AG10803 (cell line): Measurements from ENCODE around the gene SEC61A1.

Experiments used
- DNase-seq: peaks from one replicate; pipeline ENCODE4 v3.0.0; 2010; ENCODE audit warnings: low read depth
- H3K4me3 ChIP-seq: 2 replicates; pipeline ENCODE4 v1.5.1; 2011; ENCODE audit warnings: mild to moderate bottlenecking, low read length, control low read depth
- TF ChIP-seq, protein P1 (sequence below): conservative IDR thresholded peaks from 2 replicates; pipeline ENCODE4 v1.5.1; 2011; ENCODE audit warnings: mild to moderate bottlenecking, low read length, control low read depth, inconsistent platforms

SEC61A1 gene

DNA sequence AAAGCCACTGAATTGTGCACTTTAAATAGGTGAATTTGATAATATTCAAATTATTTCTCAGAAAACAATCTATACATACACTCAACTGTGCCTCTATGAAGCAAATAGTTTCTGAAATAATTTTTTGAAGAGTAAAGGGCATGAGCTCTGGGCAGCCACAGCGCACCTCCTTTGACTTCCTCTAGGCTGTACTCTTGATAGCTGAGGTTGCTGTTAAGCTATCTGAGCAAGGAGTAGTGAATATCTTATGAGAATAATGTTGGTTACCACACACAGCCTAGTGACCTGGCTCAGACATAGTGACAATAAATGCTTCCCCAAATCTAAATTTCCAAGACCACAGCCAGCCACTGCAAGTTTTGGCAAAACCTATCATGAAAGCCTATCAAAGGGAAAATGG is 11.6 kb upstream of the SEC61A1 start:
- TF ChIP-seq, protein P1, sequence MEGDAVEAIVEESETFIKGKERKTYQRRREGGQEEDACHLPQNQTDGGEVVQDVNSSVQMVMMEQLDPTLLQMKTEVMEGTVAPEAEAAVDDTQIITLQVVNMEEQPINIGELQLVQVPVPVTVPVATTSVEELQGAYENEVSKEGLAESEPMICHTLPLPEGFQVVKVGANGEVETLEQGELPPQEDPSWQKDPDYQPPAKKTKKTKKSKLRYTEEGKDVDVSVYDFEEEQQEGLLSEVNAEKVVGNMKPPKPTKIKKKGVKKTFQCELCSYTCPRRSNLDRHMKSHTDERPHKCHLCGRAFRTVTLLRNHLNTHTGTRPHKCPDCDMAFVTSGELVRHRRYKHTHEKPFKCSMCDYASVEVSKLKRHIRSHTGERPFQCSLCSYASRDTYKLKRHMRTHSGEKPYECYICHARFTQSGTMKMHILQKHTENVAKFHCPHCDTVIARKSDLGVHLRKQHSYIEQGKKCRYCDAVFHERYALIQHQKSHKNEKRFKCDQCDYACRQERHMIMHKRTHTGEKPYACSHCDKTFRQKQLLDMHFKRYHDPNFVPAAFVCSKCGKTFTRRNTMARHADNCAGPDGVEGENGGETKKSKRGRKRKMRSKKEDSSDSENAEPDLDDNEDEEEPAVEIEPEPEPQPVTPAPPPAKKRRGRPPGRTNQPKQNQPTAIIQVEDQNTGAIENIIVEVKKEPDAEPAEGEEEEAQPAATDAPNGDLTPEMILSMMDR = no peak
- no peak overlapping the region for H3K4me3 ChIP-seq
- no peak for DNase-seq

DNA sequence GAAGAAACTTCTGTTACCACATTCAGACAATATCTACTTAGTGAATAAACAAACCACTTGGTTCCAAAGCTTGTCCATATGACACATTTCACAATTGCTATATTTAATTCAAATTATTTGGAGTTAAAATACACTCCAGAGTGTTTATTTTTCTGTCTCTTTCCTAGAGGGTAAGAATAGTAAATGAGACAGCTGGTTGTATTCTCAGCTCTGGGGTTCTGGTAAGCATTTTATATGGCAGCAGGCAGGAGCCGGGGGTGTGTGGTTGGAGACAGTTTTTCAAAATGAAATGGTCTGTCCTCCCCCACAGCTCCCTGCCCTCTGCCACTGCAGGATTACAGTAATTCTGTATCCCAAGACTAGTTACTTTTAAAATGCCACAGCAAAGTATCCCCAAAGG is 10.9 kb upstream of the SEC61A1 start:
- no peak for DNase-seq
- H3K4me3 ChIP-seq = no peak overlapping the region
- TF ChIP-seq, protein P1 = no peak

DNA sequence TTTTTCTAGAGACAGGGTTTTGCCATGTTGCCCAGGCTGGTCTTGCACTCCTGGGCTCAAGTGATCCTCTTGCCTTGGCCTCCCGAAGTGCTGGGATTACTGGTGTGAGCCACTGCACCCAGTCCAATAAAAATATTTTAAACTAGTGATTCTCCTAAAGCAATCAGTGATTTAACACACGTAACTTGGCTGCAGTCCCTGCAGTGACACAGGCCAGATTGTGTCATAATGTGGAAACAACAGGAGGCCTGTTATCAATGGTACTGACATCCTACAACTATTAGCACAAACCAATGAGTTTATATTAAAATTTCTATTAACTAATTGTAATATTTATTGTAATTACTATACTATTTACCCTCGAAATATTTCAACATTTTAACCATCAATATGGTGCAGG is 1.6 kb upstream of the SEC61A1 start:
- no peak overlapping the region for H3K4me3 ChIP-seq
- TF ChIP-seq, protein P1 = no peak
- DNase-seq = peak; percentile 30

DNA sequence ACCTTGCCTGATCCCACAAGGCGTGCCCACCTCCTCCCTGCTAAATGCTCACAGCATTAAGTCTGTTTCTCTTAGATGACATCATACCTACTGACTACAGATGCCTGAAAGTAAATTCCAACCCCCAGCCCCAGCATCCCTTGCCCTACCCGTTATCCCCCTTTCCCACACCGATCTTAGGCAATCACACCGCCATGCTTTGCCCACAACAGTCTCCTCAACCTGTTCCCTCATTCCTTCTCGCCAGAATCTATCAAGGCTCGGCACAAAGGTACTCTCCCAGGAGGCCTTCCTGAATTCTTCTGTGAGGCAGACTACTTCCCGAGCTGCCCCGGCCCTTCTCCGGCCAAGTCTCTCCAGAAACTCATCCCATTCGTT is 789 bp upstream of the SEC61A1 start:
- TF ChIP-seq, protein P1 = no peak
- DNase-seq = no peak
- peak overlapping the region; percentile 91 for H3K4me3 ChIP-seq

DNA sequence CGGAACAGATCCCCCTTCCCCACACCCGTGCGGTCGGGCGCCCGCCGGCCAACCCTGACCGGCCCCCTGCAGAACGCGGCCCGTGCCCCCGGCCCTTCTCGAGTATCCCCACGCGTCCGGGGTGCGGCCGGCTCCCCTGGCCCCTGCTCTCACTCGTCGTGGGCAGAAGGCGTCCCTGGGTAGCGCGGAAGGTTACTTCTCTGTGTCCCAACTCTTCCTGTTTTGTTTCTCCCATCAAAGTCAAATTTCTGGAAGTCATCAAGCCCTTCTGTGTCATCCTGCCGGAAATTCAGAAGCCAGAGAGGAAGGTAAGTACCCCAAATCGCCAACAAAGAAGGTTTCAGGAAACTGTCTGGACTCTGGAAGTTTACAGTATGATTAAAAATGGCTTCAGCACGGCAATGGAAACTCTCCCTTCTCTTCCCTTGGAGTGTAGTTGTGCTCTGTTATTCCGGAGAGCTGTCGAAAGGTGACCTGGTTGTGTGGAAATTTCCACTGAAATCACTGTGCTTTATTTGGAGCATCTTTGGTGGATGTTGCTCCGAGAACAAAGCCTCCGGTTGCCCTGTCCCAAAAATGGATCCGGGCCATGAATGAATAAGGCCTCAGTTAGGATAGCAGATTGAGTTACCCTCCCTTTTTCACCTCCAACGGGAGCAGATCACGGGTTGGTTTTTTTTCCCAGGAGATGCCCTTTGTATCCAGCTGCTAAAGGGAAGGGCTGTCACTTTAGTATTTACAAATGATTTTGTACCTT is 536 bp downstream of the SEC61A1 start:
- DNase-seq = no peak
- H3K4me3 ChIP-seq = peak overlapping the region; percentile 95
- TF ChIP-seq, protein P1 = 0 out of 2 replicates have a peak, but pooled peaks have one; percentile 3

DNA sequence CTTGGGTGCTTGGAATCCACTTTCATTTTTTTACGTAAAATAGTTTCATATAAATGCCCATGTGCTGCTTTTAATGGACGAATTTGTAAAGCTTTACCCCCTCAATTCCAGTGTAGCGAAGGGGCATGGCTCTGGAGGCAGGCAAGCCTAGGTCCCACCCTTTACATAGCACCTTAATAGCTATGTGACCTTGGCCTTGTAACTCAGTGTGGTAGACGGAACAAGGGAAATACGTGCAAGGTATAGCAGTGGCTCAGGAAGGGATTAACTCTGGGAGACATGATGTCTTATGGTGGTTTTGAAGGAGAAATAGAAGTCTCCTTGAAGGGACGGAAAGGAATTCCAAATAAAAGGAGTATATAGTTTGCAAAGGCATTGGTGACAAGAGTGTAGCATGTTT is 1.4 kb downstream of the SEC61A1 start:
- H3K4me3 ChIP-seq = peak overlapping the region; percentile 95
- DNase-seq = no peak
- TF ChIP-seq, protein P1 = no peak

DNA sequence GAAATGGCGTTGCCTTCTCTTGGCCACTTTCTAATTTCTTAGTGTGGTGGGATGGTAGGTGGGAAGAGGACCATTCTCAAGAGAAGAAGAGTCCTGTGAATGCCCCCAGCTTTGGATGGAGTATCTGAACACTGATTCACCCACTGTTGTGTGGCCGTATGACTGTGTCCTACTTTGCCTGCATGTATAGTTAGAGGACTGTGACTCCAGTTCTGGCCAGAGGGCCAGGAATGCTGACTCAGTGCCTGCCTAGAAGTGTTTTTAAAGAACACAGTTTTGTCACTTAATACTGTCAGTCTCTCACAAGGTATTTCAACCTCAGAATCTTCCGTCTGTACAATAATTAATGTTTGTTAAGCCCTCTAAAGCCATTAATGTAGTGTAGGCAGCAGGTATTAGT is 2.1 kb downstream of the SEC61A1 start:
- peak overlapping the region; percentile 95 for H3K4me3 ChIP-seq
- DNase-seq = peak; percentile 59
- TF ChIP-seq, protein P1 = no peak
